HepG2 (cell line): Measurements from ENCODE around the gene TFAP2E. TPM values are rescaled to one million over a fixed set of nuclear protein-coding genes. Genes with fewer than 3 reads are reported as not detected.

Experiments used
- FLYWCH1 ChIP-seq: sonication (generic); formaldehyde crosslinking; IDR thresholded peaks from 2 replicates; pipeline ENCODE4 v1.8.1; 2023; ENCODE audit warnings: mild to moderate bottlenecking, missing genetic modification reagents
- KDM2A ChIP-seq: sonication (generic); formaldehyde crosslinking; IDR thresholded peaks from 2 replicates; pipeline ENCODE4 v1.4.0; 2020; ENCODE audit warnings: low read depth, missing genetic modification reagents, borderline replicate concordance
- POLR2AphosphoS2 ChIP-seq: IDR thresholded peaks from 2 replicates; pipeline ENCODE4 v1.6.1; 2011; ENCODE audit warnings: low read depth, low read length, improper control_type of control experiment
- RCOR2 ChIP-seq: IDR thresholded peaks from 2 replicates; pipeline ENCODE4 v1.6.1; 2016; ENCODE audit warnings: missing biosample characterization, missing genetic modification reagents
- SPEN ChIP-seq: sonication (generic); formaldehyde crosslinking; IDR thresholded peaks from 2 replicates; pipeline ENCODE4 v1.5.1; 2020; ENCODE audit warnings: low read depth, mild to moderate bottlenecking, missing genetic modification reagents
- TBX3 ChIP-seq: fragments of 450-650 bp; IDR thresholded peaks from 2 replicates; pipeline ENCODE4 v1.6.1; 2017; ENCODE audit warnings: antibody characterized with exemption, mild to moderate bottlenecking, inconsistent platforms, borderline replicate concordance
- YY1 ChIP-seq: IDR thresholded peaks from 2 replicates; pipeline ENCODE4 v1.6.1; 2011; ENCODE audit warnings: low read length, low read depth, moderate library complexity, mild to moderate bottlenecking; ENCODE audit not compliant: insufficient read depth, insufficient replicate concordance
- ZNF556 ChIP-seq: sonication (generic); formaldehyde crosslinking; IDR thresholded peaks from 2 replicates; pipeline ENCODE4 v1.4.0; 2020; ENCODE audit warnings: mild to moderate bottlenecking, missing genetic modification reagents, borderline replicate concordance
- ZNF703 ChIP-seq: sonication (generic); formaldehyde crosslinking; IDR thresholded peaks from 2 replicates; pipeline ENCODE4 v1.5.1; 2020; ENCODE audit warnings: missing genetic modification reagents, mild to moderate bottlenecking, moderate library complexity, borderline replicate concordance
- ZNF747 ChIP-seq: sonication (generic); formaldehyde crosslinking; IDR thresholded peaks from 2 replicates; pipeline ENCODE4 v1.8.1; 2023; ENCODE audit warnings: missing genetic modification reagents, mild to moderate bottlenecking, borderline replicate concordance
- polyA plus RNA-seq, 8 experiments: library from polyadenylated mRNA; depleted of rRNA in 3 of 8; stranded (reverse) in 7 of 8; unstranded in 1 of 8; fragments of >200 nt; fragmentation: Illumina TruSeq in 4 of 8; extraction: Trizol in 4 of 8; gene quantifications; 2 replicates each; pipeline versions ENCODE4 v1.2.1 to v1.2.3, GENCODE V29; 2011 to 2016; ENCODE audit warnings: low read depth in 4 of 8, missing spikeins in 1 of 8, mixed read lengths in 1 of 8; ENCODE audit not compliant: insufficient read depth in 1 of 8
- total RNA-seq, 5 experiments: library from RNA; depleted of rRNA; stranded (reverse); fragments of >200 nt; fragmentation: Illumina TruSeq; extraction: Trizol; gene quantifications; 2 replicates each; pipeline ENCODE4 v1.2.3, GENCODE V29; 2016; ENCODE audit warnings: low read depth in 1 of 5
- TF ChIP-seq, protein P1 (sequence below): sonication (generic); formaldehyde crosslinking; IDR thresholded peaks from 2 replicates; pipeline ENCODE4 v1.4.0; 2020; ENCODE audit warnings: missing genetic modification reagents
- TF ChIP-seq, protein P2 (sequence below): sonication (generic); formaldehyde crosslinking; IDR thresholded peaks from 2 replicates; pipeline ENCODE4 v1.4.0; 2020; ENCODE audit warnings: missing genetic modification reagents, borderline replicate concordance
- TF ChIP-seq, protein P3 (sequence below): sonication (generic); formaldehyde crosslinking; conservative IDR thresholded peaks from 2 replicates; pipeline ENCODE4 v1.4.0; 2020; ENCODE audit warnings: missing genetic modification reagents
- TF ChIP-seq, protein P4 (sequence below): sonication (generic); formaldehyde crosslinking; IDR thresholded peaks from 2 replicates; pipeline ENCODE4 v1.4.0; 2020; ENCODE audit warnings: missing genetic modification reagents
- TF ChIP-seq, protein P5 (sequence below): sonication (generic); formaldehyde crosslinking; IDR thresholded peaks from 2 replicates; pipeline ENCODE4 v1.9.0; 2021; ENCODE audit warnings: missing genetic modification reagents, borderline replicate concordance

The TFAP2E gene
- total and polyA plus RNA-seq, 2 of the 13 experiments (the other 11 are each of a cell fraction or from before 2014, with no cell fraction given): 0.31 to 0.41 TPM

DNA sequence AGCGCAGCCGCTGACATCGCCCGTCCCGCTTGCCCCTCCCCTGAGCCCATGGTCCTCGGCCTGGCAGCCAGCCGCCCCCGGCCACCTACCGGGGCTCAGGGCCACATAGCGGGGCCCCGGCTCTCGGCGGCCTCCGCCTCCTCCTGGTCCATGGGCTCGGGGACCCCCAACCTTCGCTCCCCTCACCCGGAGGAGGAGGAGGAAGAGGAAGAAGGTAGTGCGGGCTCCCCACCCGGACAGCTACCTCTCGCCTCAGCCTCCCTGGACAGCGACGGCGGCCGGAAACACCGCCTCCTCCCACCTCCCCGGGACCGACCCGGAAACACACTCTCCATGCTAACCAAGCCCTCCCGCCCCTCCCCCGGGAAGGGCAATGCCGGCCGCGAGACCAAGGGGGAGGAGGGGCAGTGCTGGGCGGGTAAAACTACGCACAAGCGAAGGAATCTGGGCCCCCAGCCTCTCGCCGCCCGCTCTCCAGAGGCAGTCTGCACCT lies 15.9 kb upstream of the TFAP2E start, which contains the start of gene KIAA0319L (continued):
- TF ChIP-seq, protein P1, sequence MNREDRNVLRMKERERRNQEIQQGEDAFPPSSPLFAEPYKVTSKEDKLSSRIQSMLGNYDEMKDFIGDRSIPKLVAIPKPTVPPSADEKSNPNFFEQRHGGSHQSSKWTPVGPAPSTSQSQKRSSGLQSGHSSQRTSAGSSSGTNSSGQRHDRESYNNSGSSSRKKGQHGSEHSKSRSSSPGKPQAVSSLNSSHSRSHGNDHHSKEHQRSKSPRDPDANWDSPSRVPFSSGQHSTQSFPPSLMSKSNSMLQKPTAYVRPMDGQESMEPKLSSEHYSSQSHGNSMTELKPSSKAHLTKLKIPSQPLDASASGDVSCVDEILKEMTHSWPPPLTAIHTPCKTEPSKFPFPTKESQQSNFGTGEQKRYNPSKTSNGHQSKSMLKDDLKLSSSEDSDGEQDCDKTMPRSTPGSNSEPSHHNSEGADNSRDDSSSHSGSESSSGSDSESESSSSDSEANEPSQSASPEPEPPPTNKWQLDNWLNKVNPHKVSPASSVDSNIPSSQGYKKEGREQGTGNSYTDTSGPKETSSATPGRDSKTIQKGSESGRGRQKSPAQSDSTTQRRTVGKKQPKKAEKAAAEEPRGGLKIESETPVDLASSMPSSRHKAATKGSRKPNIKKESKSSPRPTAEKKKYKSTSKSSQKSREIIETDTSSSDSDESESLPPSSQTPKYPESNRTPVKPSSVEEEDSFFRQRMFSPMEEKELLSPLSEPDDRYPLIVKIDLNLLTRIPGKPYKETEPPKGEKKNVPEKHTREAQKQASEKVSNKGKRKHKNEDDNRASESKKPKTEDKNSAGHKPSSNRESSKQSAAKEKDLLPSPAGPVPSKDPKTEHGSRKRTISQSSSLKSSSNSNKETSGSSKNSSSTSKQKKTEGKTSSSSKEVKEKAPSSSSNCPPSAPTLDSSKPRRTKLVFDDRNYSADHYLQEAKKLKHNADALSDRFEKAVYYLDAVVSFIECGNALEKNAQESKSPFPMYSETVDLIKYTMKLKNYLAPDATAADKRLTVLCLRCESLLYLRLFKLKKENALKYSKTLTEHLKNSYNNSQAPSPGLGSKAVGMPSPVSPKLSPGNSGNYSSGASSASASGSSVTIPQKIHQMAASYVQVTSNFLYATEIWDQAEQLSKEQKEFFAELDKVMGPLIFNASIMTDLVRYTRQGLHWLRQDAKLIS (CRISPR knock-in tag): no peak
- TF ChIP-seq, protein P2, sequence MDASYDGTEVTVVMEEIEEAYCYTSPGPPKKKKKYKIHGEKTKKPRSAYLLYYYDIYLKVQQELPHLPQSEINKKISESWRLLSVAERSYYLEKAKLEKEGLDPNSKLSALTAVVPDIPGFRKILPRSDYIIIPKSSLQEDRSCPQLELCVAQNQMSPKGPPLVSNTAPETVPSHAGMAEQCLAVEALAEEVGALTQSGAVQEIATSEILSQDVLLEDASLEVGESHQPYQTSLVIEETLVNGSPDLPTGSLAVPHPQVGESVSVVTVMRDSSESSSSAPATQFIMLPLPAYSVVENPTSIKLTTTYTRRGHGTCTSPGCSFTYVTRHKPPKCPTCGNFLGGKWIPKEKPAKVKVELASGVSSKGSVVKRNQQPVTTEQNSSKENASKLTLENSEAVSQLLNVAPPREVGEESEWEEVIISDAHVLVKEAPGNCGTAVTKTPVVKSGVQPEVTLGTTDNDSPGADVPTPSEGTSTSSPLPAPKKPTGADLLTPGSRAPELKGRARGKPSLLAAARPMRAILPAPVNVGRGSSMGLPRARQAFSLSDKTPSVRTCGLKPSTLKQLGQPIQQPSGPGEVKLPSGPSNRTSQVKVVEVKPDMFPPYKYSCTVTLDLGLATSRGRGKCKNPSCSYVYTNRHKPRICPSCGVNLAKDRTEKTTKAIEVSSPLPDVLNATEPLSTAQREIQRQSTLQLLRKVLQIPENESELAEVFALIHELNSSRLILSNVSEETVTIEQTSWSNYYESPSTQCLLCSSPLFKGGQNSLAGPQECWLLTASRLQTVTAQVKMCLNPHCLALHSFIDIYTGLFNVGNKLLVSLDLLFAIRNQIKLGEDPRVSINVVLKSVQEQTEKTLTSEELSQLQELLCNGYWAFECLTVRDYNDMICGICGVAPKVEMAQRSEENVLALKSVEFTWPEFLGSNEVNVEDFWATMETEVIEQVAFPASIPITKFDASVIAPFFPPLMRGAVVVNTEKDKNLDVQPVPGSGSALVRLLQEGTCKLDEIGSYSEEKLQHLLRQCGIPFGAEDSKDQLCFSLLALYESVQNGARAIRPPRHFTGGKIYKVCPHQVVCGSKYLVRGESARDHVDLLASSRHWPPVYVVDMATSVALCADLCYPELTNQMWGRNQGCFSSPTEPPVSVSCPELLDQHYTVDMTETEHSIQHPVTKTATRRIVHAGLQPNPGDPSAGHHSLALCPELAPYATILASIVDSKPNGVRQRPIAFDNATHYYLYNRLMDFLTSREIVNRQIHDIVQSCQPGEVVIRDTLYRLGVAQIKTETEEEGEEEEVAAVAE (CRISPR knock-in tag): no peak
- TF ChIP-seq YY1 (no peak), SPEN (CRISPR knock-in tag) (no peak), FLYWCH1 (CRISPR knock-in tag) (no peak), RCOR2 (CRISPR knock-in tag) (no peak), TBX3 (no peak), POLR2AphosphoS2 (no peak), ZNF556 (no peak), KDM2A (CRISPR knock-in tag) (peak; percentile 77), ZNF703 (CRISPR knock-in tag) (0 out of 2 replicates have a peak, but pooled peaks have one; percentile 79), ZNF747 (CRISPR knock-in tag) (no peak; the same call in 1 of the 2 replicates)
- TF ChIP-seq, protein P3, sequence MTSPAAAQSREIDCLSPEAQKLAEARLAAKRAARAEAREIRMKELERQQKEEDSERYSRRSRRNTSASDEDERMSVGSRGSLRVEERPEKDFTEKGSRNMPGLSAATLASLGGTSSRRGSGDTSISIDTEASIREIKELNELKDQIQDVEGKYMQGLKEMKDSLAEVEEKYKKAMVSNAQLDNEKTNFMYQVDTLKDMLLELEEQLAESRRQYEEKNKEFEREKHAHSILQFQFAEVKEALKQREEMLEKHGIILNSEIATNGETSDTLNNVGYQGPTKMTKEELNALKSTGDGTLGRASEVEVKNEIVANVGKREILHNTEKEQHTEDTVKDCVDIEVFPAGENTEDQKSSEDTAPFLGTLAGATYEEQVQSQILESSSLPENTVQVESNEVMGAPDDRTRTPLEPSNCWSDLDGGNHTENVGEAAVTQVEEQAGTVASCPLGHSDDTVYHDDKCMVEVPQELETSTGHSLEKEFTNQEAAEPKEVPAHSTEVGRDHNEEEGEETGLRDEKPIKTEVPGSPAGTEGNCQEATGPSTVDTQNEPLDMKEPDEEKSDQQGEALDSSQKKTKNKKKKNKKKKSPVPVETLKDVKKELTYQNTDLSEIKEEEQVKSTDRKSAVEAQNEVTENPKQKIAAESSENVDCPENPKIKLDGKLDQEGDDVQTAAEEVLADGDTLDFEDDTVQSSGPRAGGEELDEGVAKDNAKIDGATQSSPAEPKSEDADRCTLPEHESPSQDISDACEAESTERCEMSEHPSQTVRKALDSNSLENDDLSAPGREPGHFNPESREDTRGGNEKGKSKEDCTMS (CRISPR knock-in tag): no peak
- TF ChIP-seq, protein P4, sequence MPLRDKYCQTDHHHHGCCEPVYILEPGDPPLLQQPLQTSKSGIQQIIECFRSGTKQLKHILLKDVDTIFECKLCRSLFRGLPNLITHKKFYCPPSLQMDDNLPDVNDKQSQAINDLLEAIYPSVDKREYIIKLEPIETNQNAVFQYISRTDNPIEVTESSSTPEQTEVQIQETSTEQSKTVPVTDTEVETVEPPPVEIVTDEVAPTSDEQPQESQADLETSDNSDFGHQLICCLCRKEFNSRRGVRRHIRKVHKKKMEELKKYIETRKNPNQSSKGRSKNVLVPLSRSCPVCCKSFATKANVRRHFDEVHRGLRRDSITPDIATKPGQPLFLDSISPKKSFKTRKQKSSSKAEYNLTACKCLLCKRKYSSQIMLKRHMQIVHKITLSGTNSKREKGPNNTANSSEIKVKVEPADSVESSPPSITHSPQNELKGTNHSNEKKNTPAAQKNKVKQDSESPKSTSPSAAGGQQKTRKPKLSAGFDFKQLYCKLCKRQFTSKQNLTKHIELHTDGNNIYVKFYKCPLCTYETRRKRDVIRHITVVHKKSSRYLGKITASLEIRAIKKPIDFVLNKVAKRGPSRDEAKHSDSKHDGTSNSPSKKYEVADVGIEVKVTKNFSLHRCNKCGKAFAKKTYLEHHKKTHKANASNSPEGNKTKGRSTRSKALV (CRISPR knock-in tag): no peak
- TF ChIP-seq, protein P5, sequence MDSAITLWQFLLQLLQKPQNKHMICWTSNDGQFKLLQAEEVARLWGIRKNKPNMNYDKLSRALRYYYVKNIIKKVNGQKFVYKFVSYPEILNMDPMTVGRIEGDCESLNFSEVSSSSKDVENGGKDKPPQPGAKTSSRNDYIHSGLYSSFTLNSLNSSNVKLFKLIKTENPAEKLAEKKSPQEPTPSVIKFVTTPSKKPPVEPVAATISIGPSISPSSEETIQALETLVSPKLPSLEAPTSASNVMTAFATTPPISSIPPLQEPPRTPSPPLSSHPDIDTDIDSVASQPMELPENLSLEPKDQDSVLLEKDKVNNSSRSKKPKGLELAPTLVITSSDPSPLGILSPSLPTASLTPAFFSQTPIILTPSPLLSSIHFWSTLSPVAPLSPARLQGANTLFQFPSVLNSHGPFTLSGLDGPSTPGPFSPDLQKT (CRISPR knock-in tag): no peak
